NB4 (cell line): Measurements from ENCODE around the gene COL16A1.

Experiments used
- DNase-seq: peaks from one replicate; pipeline ENCODE4 v3.0.0; 2010; ENCODE audit warnings: low read depth
- H3K4me3 ChIP-seq: one replicate; pipeline ENCODE4 v1.5.1; 2011; ENCODE audit warnings: mild to moderate bottlenecking, low read depth, low read length, moderate library complexity
- MYC ChIP-seq: IDR thresholded peaks from 2 replicates; pipeline ENCODE4 v1.6.1; 2011; ENCODE audit warnings: low read depth, low read length
- POLR2A ChIP-seq: IDR thresholded peaks from 2 replicates; pipeline ENCODE4 v1.6.1; 2011; ENCODE audit warnings: mild to moderate bottlenecking; ENCODE audit not compliant: insufficient read length; ENCODE audit errors: extremely low read depth
- TF ChIP-seq, protein P1 (sequence below): IDR thresholded peaks from 2 replicates; pipeline ENCODE4 v1.6.1; 2011; ENCODE audit warnings: low read depth, low read length
- TF ChIP-seq, protein P2 (sequence below): IDR thresholded peaks from one replicate; pipeline ENCODE4 v1.5.1; 2012; ENCODE audit warnings: low read depth, low read length

Gene COL16A1

DNA sequence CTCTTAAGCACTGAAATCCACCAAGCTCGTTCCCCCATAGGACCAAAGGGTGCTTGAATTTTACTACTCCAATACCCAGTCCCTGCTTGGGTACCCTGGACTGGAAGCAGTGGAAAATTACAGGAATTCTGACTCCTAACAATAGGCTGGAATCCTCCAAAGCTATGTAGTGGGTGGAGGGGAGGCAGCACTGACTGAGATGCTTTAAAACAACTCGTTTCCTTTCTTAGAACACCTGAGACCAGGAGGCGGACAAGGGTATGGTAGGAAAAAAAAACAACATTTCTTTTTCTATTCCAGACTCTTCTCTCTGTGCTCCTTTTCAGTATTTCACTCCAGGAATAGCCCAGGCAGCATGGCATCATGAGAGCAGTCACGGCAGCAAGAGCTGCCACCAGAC, 61.5 kb downstream of the COL16A1 start:
- no peak for DNase-seq
- TF ChIP-seq, protein P1, sequence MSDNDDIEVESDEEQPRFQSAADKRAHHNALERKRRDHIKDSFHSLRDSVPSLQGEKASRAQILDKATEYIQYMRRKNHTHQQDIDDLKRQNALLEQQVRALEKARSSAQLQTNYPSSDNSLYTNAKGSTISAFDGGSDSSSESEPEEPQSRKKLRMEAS = no peak
- TF ChIP-seq, protein P2, sequence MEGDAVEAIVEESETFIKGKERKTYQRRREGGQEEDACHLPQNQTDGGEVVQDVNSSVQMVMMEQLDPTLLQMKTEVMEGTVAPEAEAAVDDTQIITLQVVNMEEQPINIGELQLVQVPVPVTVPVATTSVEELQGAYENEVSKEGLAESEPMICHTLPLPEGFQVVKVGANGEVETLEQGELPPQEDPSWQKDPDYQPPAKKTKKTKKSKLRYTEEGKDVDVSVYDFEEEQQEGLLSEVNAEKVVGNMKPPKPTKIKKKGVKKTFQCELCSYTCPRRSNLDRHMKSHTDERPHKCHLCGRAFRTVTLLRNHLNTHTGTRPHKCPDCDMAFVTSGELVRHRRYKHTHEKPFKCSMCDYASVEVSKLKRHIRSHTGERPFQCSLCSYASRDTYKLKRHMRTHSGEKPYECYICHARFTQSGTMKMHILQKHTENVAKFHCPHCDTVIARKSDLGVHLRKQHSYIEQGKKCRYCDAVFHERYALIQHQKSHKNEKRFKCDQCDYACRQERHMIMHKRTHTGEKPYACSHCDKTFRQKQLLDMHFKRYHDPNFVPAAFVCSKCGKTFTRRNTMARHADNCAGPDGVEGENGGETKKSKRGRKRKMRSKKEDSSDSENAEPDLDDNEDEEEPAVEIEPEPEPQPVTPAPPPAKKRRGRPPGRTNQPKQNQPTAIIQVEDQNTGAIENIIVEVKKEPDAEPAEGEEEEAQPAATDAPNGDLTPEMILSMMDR = no peak
- TF ChIP-seq MYC (no peak), POLR2A (no peak)
- H3K4me3 ChIP-seq = no peak overlapping the region

DNA sequence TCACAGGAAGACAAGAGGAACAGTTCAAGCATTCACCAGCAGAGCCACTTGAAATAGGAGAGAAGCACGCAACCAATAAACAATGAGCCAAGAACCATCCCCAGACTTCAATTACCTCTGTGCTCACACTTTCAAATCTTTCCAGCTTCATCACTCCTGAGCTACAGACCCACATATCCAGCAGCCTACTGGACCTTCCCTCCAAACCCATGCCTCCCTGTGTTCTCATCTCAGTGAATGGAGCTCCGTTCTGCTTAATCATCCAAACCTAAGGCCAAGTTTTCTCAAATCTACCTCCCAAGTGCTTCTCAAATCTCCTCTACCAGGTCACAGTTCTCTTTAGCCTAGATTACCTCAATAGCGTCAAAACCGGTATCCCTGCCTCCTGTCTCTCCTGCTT, 62.9 kb downstream of the COL16A1 start:
- DNase-seq = no peak
- TF ChIP-seq, protein P1 = no peak
- TF ChIP-seq MYC = no peak
- TF ChIP-seq, protein P2 = no peak
- TF ChIP-seq POLR2A = no peak
- H3K4me3 ChIP-seq = no peak overlapping the region

- no peak for TF ChIP-seq POLR2A
- TF ChIP-seq, protein P2 = no peak
- no peak for TF ChIP-seq MYC
- TF ChIP-seq, protein P1 = no peak
- DNase-seq = no peak
- H3K4me3 ChIP-seq = no peak overlapping the region
Measured at GRCh38 chr1:31640179-31640578, 63.6 kb downstream of the COL16A1 start.

- DNase-seq = peak; percentile 58
- no peak overlapping the region for H3K4me3 ChIP-seq
- TF ChIP-seq, protein P1 = no peak
- TF ChIP-seq POLR2A = no peak
- TF ChIP-seq MYC = no peak
- TF ChIP-seq, protein P2 = no peak
Measured at GRCh38 chr1:31639543-31639942, 64.3 kb downstream of the COL16A1 start.

DNA sequence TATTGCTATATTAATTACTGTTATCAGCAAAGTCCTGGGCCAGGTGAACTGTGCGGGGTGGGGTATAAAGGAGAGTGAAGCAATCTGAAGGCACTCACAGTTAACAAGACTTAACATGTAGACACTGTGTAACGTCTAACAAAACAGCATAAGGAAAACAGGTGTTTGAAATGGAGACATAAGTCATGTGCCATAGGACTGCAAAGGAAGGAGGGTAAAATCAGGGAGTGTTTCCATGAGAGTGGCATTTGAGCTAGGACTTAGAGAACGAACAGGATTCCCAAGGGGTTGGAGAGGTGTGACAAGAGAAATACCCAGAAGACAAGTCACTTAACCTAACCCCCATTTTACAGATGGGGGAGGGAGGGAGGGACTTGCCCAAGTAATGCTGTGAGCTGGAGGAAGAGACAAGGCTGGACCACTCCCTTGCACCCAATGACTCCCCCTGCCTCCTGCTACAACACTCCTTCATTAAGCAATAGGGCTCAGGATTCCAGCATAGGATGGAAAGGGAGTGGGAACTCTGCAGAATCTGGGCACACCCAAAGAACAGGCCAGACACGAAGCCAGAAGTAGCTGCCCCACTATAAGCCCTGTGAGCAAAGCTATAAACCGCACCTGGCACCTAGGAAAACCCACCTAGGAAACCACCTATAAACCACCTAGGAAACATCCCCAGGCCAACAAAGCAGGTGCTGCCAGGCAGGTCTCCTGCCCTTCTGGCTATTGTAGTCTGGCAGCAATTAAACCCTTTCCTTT, 65.7 kb downstream of the COL16A1 start:
- DNase-seq = no peak
- H3K4me3 ChIP-seq = no peak overlapping the region
- TF ChIP-seq MYC (no peak), POLR2A (no peak)
- TF ChIP-seq, protein P1 = no peak
- TF ChIP-seq, protein P2 = no peak
